ENCODE results near the gene AOC3. TPM values are rescaled to one million over a fixed set of nuclear protein-coding genes. Genes with fewer than 3 reads are reported as not detected.

Gene AOC3
- total RNA-seq, 2 donors from 2014 or later, result 5.3 to 28.3 TPM

- no peak overlapping the region for H3K9ac ChIP-seq (ENCODE audit: low read depth in 2 of 2, low read length in 2 of 2)
Observed at GRCh38 chr17:42886283-42887176, 35.5 kb downstream of the AOC3 start.

GRCh38 chr17:42889809-42890208 lies 38.8 kb downstream of the AOC3 start:
- Histone ChIP-seq H3K9ac (ENCODE audit: low read depth in 2 of 2, low read length in 2 of 2) (no peak overlapping the region), H3K27me3 (no peaks in the 10 kb centered on the region), H3K27ac (no peak overlapping the region), H3K4me3 (no peak overlapping the region), H3K4me1 (peaks cover under 1% of the 10 kb centered on the region), H3K36me3 (no peaks in the 10 kb centered on the region), H3K9me3 (no peaks in the 10 kb centered on the region)
- no peak for TF ChIP-seq CTCF (IDR thresholded peaks at IDR 0.05)
- intact Hi-C loops (cut with DNase I), result no loop called here
- no peak for DNase-seq

More at GRCh38 chr17:42886283-42887176, 35.5 kb downstream of the AOC3 start:
- Histone ChIP-seq H3K27me3 (no peaks in the 10 kb centered on the region), H3K27ac (no peak overlapping the region), H3K4me1 (no peaks in the 10 kb centered on the region), H3K36me3 (no peaks in the 10 kb centered on the region), H3K4me3 (no peak overlapping the region), H3K9me3 (no peaks in the 10 kb centered on the region)
- TF ChIP-seq CTCF (IDR thresholded peaks at IDR 0.05), result no peak
- intact Hi-C loops (cut with DNase I), result no loop called here
- no peak for DNase-seq

- H3K36me3 ChIP-seq, result no peaks in the 10 kb centered on the region
- DNase-seq, result no peak
- H3K4me1 ChIP-seq, result peaks cover 8% of the 10 kb centered on the region
- H3K4me3 ChIP-seq, result no peak overlapping the region
- peak overlapping the region; percentile 35 for H3K27ac ChIP-seq
- no peaks in the 10 kb centered on the region for H3K27me3 ChIP-seq
- H3K9ac ChIP-seq (ENCODE audit: low read depth in 2 of 2, low read length in 2 of 2), result peak overlapping the region in 1 of 2 donors; percentile 19
- no peaks in the 10 kb centered on the region for H3K9me3 ChIP-seq
- TF ChIP-seq CTCF (IDR thresholded peaks at IDR 0.05), result no peak
- intact Hi-C loops (cut with DNase I), result no loop called here
Observed at GRCh38 chr17:42891539-42892152, 40.6 kb downstream of the AOC3 start.

- peaks cover 8% of the 10 kb centered on the region for H3K4me1 ChIP-seq
- no peaks in the 10 kb centered on the region for H3K27me3 ChIP-seq
- no peak overlapping the region for H3K27ac ChIP-seq
- H3K9ac ChIP-seq (ENCODE audit: low read depth in 2 of 2, low read length in 2 of 2), result no peak overlapping the region
- no peak for TF ChIP-seq CTCF (IDR thresholded peaks at IDR 0.05)
- no peaks in the 10 kb centered on the region for H3K36me3 ChIP-seq
- intact Hi-C loops (cut with DNase I), result no loop called here
- H3K9me3 ChIP-seq, result no peaks in the 10 kb centered on the region
- no peak overlapping the region for H3K4me3 ChIP-seq
- DNase-seq, result no peak
Observed at GRCh38 chr17:42893359-42893758, 42.4 kb downstream of the AOC3 start.

- no peak for TF ChIP-seq CTCF (IDR thresholded peaks at IDR 0.05)
- no peak overlapping the region for H3K27ac ChIP-seq
- no peaks in the 10 kb centered on the region for H3K36me3 ChIP-seq
- H3K27me3 ChIP-seq, result no peaks in the 10 kb centered on the region
- H3K9ac ChIP-seq (ENCODE audit: low read depth in 2 of 2, low read length in 2 of 2), result peak overlapping the region; percentile 7 to 34
- H3K4me1 ChIP-seq, result peaks cover 8% of the 10 kb centered on the region
- H3K4me3 ChIP-seq, result no peak overlapping the region
- DNase-seq, result peak; percentile 68
- intact Hi-C loops (cut with DNase I), result no loop called here
- no peaks in the 10 kb centered on the region for H3K9me3 ChIP-seq
Observed at GRCh38 chr17:42894283-42895184, 43.5 kb downstream of the AOC3 start.

All from colonic mucosa (tissue), 4 donors.